ENCODE results near the gene SYT15. TPM values are rescaled to one million over a fixed set of nuclear protein-coding genes. Genes with fewer than 3 reads are reported as not detected.
"Not testable (repeated sequence)": the region's sequence is repeated elsewhere in the genome, so short reads cannot be mapped to it uniquely, and the experiment has no call there.

The SYT15 gene
- total and polyA plus RNA-seq, 10 of the 15 experiments (the other 5 are each of a cell fraction or from before 2014, with no cell fraction given): 0.03 to 0.67 (median 0.15) TPM

GRCh38 chr10:46530249-46531186, 48.4 kb upstream of the SYT15 start:
- no peaks in the 10 kb centered on the region for H3K9me3 ChIP-seq (replicated peaks; ENCODE audit: control insufficient read depth, insufficient read depth, low read length)
- H3K4me3 ChIP-seq: no peak overlapping the region
- TF ChIP-seq MYB (IDR thresholded peaks at IDR 0.05; ENCODE audit: borderline replicate concordance, low read depth, low read length) (no peak), POU2F2 (IDR thresholded peaks at IDR 0.05; ENCODE audit: borderline replicate concordance, low read depth, low read length) (no peak), BCL11A (IDR thresholded peaks at IDR 0.05; ENCODE audit: low read depth, low read length) (no peak), CHD1 (IDR thresholded peaks at IDR 0.05; ENCODE audit: low read depth, low read length) (no peak)
- SMC1A ChIA-PET (ENCODE audit: uncharacterized antibody, unreplicated experiment): no interaction called here
- no peaks in the 10 kb centered on the region for H3K36me3 ChIP-seq (ENCODE audit: control insufficient read depth in 2 of 2, insufficient read depth in 2 of 2, low read length in 1 of 2)
- no peak overlapping the region for H3K27ac ChIP-seq (ENCODE audit: control insufficient read depth, insufficient read depth)
- no peak overlapping the region for H3K9ac ChIP-seq (ENCODE audit: control insufficient read depth, insufficient read depth, low read length)
- DNase-seq (ENCODE audit: low read depth, low spot score) (no peak), ATAC-seq (no peak), FAIRE-seq (no peak)
- no TSS peak for BruUV-seq (replicated peaks)
- no peaks in the 10 kb centered on the region for H3K79me2 ChIP-seq (ENCODE audit: control insufficient read depth, insufficient read depth, low read length)
- no peaks in the 10 kb centered on the region for H4K20me1 ChIP-seq (ENCODE audit: control insufficient read depth, insufficient read depth)
- CTCF ChIA-PET: interaction anchor here (1.8 kb wide), 1 partner anchor 14 kb away, joined by 5 read pairs; no protein-coding TSS in a partner anchor
- H3K27me3 ChIP-seq (replicated peaks in 1 of 2; ENCODE audit: control insufficient read depth in 2 of 2, insufficient read depth in 2 of 2, low read length in 1 of 2): no peaks in the 10 kb centered on the region
- H3K4me1 ChIP-seq (ENCODE audit: control insufficient read depth, insufficient read depth, low read length): no peaks in the 10 kb centered on the region
- POLR2A ChIA-PET: no interaction called here
- no peak overlapping the region for H3K4me2 ChIP-seq (ENCODE audit: control insufficient read depth, insufficient read depth)
- intact Hi-C loops (cut with micrococcal nuclease; ENCODE audit: unreplicated experiment) (no loop called here), in situ Hi-C loops (cut with MboI) (no loop called here)
- RAD21 ChIA-PET (ENCODE audit: unreplicated experiment): no interaction called here
- H2AFZ ChIP-seq (ENCODE audit: control insufficient read depth, low read depth, low read length): no peak overlapping the region
- 74% methylated on average over 18 of the region's 18 CpGs for WGBS (ENCODE audit: insufficient coverage, insufficient replicate concordance, low lambda C conversion rate, missing lambda C conversion rate)

- H3K27ac ChIP-seq (ENCODE audit: control insufficient read depth, insufficient read depth); H3K27me3 ChIP-seq (replicated peaks in 1 of 2; ENCODE audit: control insufficient read depth in 2 of 2, insufficient read depth in 2 of 2, low read length in 1 of 2); H3K9me3 ChIP-seq (replicated peaks; ENCODE audit: control insufficient read depth, insufficient read depth, low read length); FAIRE-seq; SMC1A ChIA-PET (ENCODE audit: uncharacterized antibody, unreplicated experiment); H3K79me2 ChIP-seq (ENCODE audit: control insufficient read depth, insufficient read depth, low read length); H3K4me2 ChIP-seq (ENCODE audit: control insufficient read depth, insufficient read depth); H4K20me1 ChIP-seq (ENCODE audit: control insufficient read depth, insufficient read depth); H3K36me3 ChIP-seq (ENCODE audit: control insufficient read depth in 2 of 2, insufficient read depth in 2 of 2, low read length in 1 of 2); H3K4me1 ChIP-seq (ENCODE audit: control insufficient read depth, insufficient read depth, low read length); in situ Hi-C loops (cut with MboI); POLR2A ChIA-PET; DNase-seq (ENCODE audit: low read depth, low spot score); H2AFZ ChIP-seq (ENCODE audit: control insufficient read depth, low read depth, low read length); ATAC-seq; intact Hi-C loops (cut with micrococcal nuclease; ENCODE audit: unreplicated experiment); H3K9ac ChIP-seq (ENCODE audit: control insufficient read depth, insufficient read depth, low read length); BruUV-seq (replicated peaks); H3K4me3 ChIP-seq: not testable (repeated sequence)
- 0% methylated on average over 1 of the region's 1 CpG for WGBS (ENCODE audit: insufficient coverage, insufficient replicate concordance, low lambda C conversion rate, missing lambda C conversion rate)
- CTCF ChIA-PET: interaction anchor here (1.8 kb wide), 1 partner anchor 12 kb away, joined by 5 read pairs; no protein-coding TSS in a partner anchor
- RAD21 ChIA-PET (ENCODE audit: unreplicated experiment): interaction anchor here (0.6 kb wide), 1 partner anchor 522 kb away, joined by 3 read pairs; no protein-coding TSS in a partner anchor
These were observed 46.7 kb upstream of the SYT15 start for GRCh38 chr10:46532256-46532655.
